Central memory CD8-positive, alpha-beta T cell (primary cell): ENCODE results near the gene CLCN3.
A peak's percentile ranks its signal among the peaks of the same experiment; 100 is the strongest.
"Not testable (repeated sequence)": the region's sequence is repeated elsewhere in the genome, so short reads cannot be mapped to it uniquely, and the experiment has no call there.

Source experiments
- ATAC-seq: fragments of 150-1000 bp; cut with Tn5 transposase; replicated peaks from 2 replicates; pipeline ENCODE4 v1.10.0; 2022; ENCODE audit warnings: mild to moderate bottlenecking, moderate FRiP score, moderate number of reproducible peaks; ENCODE audit not compliant: poor library complexity, severe bottlenecking; ENCODE audit errors: extremely low read depth
- DNase-seq, 2 donors: peaks; one replicate each; pipeline ENCODE4 v3.0.0; 2021; ENCODE audit warnings: low spot score in 2 of 2
- H3K27ac Mint-ChIP-seq: one replicate; pipeline ENCODE4 v1.8.0; 2022; ENCODE audit warnings: low read depth, mild to moderate bottlenecking, moderate library complexity, mixed read lengths
- H3K27me3 Mint-ChIP-seq: one replicate; pipeline ENCODE4 v1.8.0; 2022; ENCODE audit warnings: mixed read lengths
- H3K36me3 Mint-ChIP-seq: one replicate; pipeline ENCODE4 v1.8.0; 2022; ENCODE audit warnings: mild to moderate bottlenecking, moderate library complexity, mixed read lengths; ENCODE audit not compliant: insufficient read depth
- H3K4me1 Mint-ChIP-seq: one replicate; pipeline ENCODE4 v1.8.0; 2022; ENCODE audit warnings: mixed read lengths
- H3K4me3 Mint-ChIP-seq: one replicate; pipeline ENCODE4 v1.8.0; 2022; ENCODE audit warnings: mild to moderate bottlenecking, moderate library complexity, mixed read lengths
- H3K9me3 Mint-ChIP-seq: one replicate; pipeline ENCODE4 v1.8.0; 2022; ENCODE audit warnings: mixed read lengths

The CLCN3 gene

DNA sequence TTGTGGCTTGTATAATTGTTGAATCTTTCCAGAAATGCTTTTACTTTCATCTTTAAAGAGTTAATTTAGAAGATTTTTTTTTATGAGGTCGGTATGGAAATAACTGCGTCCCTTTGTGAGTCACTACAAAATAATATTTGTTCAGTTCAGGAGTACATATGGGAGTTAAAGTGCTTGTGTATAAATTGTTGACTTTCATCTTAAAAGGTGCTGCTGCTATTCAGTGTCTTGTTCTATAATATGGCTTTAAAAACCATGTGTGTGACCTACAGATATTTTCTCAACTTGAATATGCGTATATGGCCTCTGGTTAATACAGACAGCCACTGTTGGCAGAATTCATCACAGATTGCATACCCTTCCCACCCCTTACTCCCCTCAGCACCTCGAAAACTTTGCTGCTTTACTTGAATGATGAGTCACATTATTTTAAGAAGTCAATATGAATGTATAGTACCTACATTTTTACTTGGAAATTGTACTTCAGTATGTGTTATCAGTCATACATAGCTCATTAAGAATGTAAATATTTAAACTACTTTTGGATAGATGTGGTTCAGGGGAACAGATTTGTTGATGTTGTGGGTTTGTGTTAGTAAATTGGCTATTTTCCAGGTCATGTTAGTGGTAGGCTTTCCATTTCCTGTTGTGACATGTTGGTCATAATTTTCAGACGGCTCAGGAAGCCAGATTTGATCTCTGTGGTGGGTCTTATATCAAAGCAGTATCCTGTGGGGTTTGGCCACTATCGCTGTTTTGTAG is 1.5 kb downstream of the CLCN3 start:
- H3K9me3 Mint-ChIP-seq = no peaks in the 10 kb centered on the region

DNA sequence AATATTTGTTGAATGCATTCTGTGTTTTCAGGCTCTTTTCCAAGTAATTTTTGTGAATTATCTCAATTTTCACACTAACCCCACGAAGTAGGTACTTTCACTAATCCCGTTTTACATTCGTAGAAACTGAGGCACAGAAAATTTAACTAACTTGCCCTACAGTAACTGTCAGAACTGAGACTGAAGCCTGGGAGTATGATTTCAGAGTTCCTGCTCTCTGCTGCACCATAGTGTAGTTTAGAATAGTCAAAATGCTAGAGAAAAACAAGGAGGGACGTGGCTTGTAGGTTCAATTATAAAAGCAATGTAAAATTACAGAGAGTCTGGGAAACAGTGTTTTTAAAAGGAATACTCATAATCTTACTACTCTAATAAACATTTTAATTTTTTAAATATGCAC is 2.2 kb downstream of the CLCN3 start:
- Mint-ChIP-seq H3K27me3 (no peaks in the 10 kb centered on the region), H3K9me3 (no peaks in the 10 kb centered on the region), H3K4me1 (peaks cover 69% of the 10 kb centered on the region), H3K27ac (peak overlapping the region; percentile 96), H3K36me3 (peaks cover 26% of the 10 kb centered on the region), H3K4me3 (peak overlapping the region; percentile 91)
- no peak for DNase-seq
- ATAC-seq = no peak

More for the DNA sequence above, 1.5 kb downstream of the CLCN3 start:
- peak; percentile 34 for ATAC-seq
- peak overlapping the region; percentile 96 for H3K27ac Mint-ChIP-seq
- H3K27me3 Mint-ChIP-seq = no peaks in the 10 kb centered on the region
- peaks cover 63% of the 10 kb centered on the region for H3K4me1 Mint-ChIP-seq
- H3K4me3 Mint-ChIP-seq = peak overlapping the region; percentile 91
- peaks cover 26% of the 10 kb centered on the region for H3K36me3 Mint-ChIP-seq
- peak in 1 of 2 donors; percentile 53 for DNase-seq

DNA sequence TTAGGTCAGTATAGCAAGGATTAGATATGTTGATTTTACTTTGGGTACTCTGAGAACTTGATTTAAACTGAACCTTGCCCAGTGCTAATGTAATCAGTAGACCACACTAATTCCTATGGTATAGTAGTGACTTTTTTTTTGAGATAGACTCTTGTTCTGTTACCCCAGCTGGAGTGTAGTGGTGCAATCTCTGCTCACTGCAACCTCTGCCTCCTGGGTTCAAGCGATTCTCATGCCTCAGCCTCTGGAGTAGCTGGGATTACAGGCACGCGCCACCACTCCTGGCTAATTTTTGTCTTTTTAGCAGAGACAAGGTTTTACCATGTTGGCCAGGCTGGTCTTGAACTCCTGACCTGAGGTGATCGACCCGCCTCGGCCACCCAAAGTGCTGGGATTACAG is 3.6 kb downstream of the CLCN3 start:
- not testable (repeated sequence) for H3K27me3 Mint-ChIP-seq, H3K4me3 Mint-ChIP-seq, ATAC-seq, H3K9me3 Mint-ChIP-seq, DNase-seq
- Mint-ChIP-seq H3K27ac (peak overlapping the region; percentile 96), H3K4me1 (peaks cover 61% of the 10 kb centered on the region), H3K36me3 (peaks cover 26% of the 10 kb centered on the region)

DNA sequence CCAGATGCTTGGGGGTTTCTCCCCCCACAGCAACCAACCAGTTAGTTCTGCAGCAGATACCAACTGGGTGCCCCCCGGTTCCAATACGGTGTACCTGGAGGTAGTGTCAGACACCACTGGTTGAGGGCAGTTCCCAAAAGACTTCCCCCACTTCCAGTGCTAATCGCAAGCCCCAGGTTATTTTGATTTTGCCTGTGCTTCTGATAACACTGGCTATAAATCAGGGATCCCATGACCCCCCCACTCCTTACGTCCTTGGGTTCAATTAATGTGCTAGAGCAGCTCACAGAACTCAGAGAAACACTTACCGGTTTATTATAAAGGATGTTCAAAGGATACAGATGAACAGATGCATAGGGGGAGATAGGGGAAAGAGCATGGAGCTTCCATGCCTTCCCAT is 5.5 kb downstream of the CLCN3 start:
- peak overlapping the region; percentile 58 for H3K27ac Mint-ChIP-seq
- H3K4me1 Mint-ChIP-seq = peaks cover 49% of the 10 kb centered on the region
- H3K9me3 Mint-ChIP-seq = no peaks in the 10 kb centered on the region
- no peak overlapping the region for H3K4me3 Mint-ChIP-seq
- H3K36me3 Mint-ChIP-seq = peaks cover 14% of the 10 kb centered on the region
- no peak for ATAC-seq
- DNase-seq = no peak
- no peaks in the 10 kb centered on the region for H3K27me3 Mint-ChIP-seq

DNA sequence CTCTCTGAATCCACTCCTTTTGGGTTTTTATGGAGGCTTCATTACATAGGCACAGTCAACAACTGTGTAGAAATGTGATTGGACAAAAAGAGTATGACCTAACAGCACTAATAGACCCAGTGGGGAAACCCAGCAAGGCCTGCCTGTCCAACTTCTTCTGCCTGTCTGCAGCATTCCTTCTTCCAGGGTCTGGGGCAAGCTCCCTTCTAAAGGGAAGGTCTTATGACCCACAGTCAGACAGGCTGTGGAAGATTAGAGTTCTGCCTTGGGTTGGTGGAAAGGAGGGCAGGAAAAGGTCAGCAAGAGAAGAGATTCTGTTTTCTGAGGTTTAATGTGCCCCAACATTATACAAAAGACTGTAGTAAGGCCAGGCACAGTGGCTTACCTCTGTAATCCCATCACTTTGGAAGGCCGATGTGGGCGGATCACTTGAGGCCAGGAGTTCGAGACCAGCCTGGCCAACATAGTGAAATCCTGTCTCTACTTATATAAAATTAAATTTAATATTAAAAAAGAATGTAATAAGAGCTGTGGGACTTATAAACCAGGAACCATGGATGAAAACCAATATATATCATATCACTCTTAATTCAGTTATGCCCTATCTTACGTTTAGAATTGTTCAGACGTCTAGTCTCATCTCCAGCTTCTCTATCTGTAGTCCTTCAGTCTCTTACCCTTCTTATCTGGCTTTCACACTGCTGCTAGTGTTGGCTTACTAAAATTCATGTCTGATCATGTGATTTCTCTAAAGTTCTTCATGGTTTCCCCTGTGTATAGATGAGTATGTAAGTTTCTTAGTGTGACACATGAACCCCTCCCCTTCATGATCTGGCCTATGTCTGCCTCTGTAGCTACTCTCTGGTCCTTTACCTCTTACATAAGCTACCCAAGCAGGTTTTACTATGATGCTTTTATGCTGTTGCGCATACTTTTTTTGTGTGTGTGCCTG is 6.2 kb downstream of the CLCN3 start:
- ATAC-seq (no peak), DNase-seq (no peak)
- H3K4me1 Mint-ChIP-seq = peaks cover 47% of the 10 kb centered on the region
- H3K27ac Mint-ChIP-seq = peak overlapping the region; percentile 89
- peaks cover 11% of the 10 kb centered on the region for H3K36me3 Mint-ChIP-seq
- H3K27me3 Mint-ChIP-seq = no peaks in the 10 kb centered on the region
- no peaks in the 10 kb centered on the region for H3K9me3 Mint-ChIP-seq
- H3K4me3 Mint-ChIP-seq = no peak overlapping the region

DNA sequence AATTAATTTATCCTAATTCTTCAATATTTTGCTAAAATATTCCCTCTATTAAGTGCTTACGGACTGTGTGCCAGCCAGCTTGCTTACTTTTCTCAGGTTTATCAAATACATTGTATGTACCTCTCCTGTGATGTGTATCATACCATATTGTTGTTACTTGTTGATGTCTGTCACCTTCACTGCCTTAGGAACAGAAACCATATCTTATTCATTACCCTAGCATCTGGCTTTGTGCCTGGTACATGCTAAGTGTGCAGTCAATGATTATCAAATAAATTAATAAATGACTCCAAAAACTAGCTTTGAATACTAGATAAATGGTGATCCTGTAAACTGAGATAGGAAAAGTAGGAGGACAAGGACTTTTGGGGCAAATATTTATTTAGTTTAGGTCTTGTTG is 6.9 kb downstream of the CLCN3 start:
- H3K4me3 Mint-ChIP-seq = no peak overlapping the region
- H3K9me3 Mint-ChIP-seq = no peaks in the 10 kb centered on the region
- ATAC-seq (peak; percentile 40), DNase-seq (no peak)
- peak overlapping the region; percentile 89 for H3K27ac Mint-ChIP-seq
- no peaks in the 10 kb centered on the region for H3K27me3 Mint-ChIP-seq
- H3K4me1 Mint-ChIP-seq = peaks cover 47% of the 10 kb centered on the region
- H3K36me3 Mint-ChIP-seq = peaks cover 5% of the 10 kb centered on the region

DNA sequence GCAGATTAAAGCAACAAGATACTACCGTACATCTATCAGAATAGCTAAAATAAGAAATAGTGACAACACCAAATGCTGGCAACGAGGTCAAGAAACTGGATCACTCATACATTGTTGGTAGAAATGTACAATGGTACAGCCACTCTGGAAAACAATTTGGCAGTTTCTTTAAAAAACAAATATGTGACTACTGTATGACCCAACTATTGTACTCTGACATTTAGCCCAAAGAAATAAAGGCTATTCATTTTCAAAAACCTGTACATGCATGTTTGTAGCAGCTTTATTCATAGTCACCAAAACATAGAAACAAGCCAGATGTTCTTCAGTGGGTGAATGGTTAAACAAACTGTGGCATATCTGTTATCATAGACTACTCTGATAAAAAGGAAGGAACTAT is 8.2 kb downstream of the CLCN3 start:
- H3K4me3 Mint-ChIP-seq = no peak overlapping the region
- H3K27ac Mint-ChIP-seq = no peak overlapping the region

DNA sequence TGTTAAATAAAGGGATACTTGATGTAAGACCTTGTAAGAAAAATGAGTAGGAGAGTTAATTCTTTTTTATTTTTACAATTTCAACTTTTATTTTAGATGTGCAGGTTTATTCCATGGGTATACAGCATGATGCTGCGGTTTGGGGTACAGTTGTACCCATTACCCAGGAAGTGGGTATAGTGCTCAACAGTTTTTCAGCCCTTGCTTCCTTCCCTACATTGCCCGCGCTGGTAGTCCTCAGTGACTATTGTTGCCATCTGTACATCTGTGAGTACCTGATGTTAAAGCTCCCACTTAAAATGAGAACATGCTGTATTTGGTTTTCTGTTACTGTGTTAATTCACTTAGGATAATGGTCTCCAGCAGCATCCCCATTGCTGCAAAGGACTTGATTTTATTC is 9.7 kb downstream of the CLCN3 start:
- no peaks in the 10 kb centered on the region for H3K9me3 Mint-ChIP-seq
- no peak for ATAC-seq
- no peaks in the 10 kb centered on the region for H3K27me3 Mint-ChIP-seq
- H3K27ac Mint-ChIP-seq = peak overlapping the region; percentile 13
- H3K4me3 Mint-ChIP-seq = no peak overlapping the region
- H3K36me3 Mint-ChIP-seq = peaks cover 2% of the 10 kb centered on the region
- no peak for DNase-seq
- peaks cover 33% of the 10 kb centered on the region for H3K4me1 Mint-ChIP-seq

More for the DNA sequence above, 8.2 kb downstream of the CLCN3 start:
- H3K4me1 Mint-ChIP-seq = peaks cover 34% of the 10 kb centered on the region
- no peak for DNase-seq
- H3K9me3 Mint-ChIP-seq = no peaks in the 10 kb centered on the region
- ATAC-seq = no peak
- no peaks in the 10 kb centered on the region for H3K27me3 Mint-ChIP-seq
- peaks cover 5% of the 10 kb centered on the region for H3K36me3 Mint-ChIP-seq

DNA sequence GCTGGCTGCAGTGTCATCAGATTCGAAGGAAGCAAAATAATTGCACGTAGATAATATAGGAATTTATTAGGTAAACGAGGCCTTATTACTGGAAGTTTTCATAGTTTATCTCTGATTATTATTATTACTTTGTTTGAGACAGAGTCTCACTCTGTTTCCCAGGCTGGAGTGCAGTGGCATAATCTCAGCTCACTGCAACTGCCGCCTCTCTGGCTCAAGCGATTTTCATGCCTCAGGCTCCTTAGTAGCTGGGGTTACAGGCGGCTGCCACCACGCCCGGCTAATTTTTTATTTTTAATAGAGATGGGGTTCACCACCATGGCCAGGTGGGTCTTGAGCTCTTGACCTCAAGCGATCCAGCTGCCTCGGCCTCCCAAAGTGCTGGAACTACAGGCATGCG is 12.5 kb downstream of the CLCN3 start:
- Mint-ChIP-seq H3K4me1 (peaks cover 27% of the 10 kb centered on the region), H3K4me3 (no peak overlapping the region)
- no peak for DNase-seq

DNA sequence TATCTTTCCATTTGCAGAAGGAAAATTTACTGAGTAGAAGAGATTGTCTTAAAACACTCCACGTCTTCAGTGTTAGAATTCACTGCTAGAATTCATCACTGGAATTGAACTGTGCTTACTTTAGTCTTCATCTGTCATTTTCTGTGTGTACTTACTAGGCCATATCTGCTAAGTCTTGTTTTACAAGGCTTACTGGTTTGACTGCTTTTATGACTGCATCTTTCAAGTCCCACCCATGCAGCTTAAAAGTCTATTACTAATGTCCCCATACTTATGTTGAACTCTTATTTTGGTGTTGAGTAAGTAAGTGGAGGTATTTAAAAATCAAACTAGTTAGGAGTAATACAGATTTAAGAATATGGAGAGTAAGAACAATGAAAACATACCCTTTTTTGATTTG is 14.6 kb downstream of the CLCN3 start:
- Mint-ChIP-seq H3K36me3 (peaks cover 15% of the 10 kb centered on the region), H3K27ac (no peak overlapping the region), H3K27me3 (no peaks in the 10 kb centered on the region), H3K4me1 (peaks cover 27% of the 10 kb centered on the region), H3K9me3 (no peaks in the 10 kb centered on the region), H3K4me3 (no peak overlapping the region)
- DNase-seq (no peak), ATAC-seq (no peak)

More for the DNA sequence above, 12.5 kb downstream of the CLCN3 start:
- Mint-ChIP-seq H3K27me3 (no peaks in the 10 kb centered on the region), H3K9me3 (no peaks in the 10 kb centered on the region), H3K27ac (no peak overlapping the region), H3K36me3 (peaks cover 9% of the 10 kb centered on the region)
- no peak for ATAC-seq

DNA sequence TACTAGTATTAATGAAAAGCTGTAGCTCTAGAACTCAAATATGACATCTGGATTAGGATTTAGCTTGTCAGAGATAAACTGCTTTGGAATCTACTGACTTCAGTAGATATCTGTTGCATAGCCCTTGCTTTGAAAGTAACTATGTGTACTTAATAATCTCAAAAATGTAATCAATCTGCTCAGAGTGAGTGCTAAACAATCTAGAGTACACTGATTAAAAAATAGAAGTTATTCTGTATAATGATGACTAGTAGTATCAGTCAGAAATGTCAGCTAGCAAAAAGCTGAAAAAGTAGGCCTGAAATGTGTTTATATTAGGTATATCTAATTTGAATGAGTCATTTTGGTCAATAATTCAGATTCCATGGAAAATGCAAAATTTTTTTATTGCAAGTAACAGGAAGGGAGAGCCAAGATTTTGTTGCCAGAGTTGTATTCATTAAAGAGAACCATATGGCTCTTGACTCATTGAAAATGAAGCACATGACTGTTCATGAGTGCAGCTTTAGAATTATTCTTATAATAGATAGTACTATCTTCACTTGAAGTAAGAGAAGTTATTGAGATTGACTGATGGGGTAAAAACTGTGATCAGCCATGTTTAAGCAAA is 20.0 kb downstream of the CLCN3 start:
- Mint-ChIP-seq H3K4me3 (no peak overlapping the region), H3K9me3 (no peaks in the 10 kb centered on the region), H3K27me3 (no peaks in the 10 kb centered on the region), H3K27ac (no peak overlapping the region), H3K4me1 (peaks cover 10% of the 10 kb centered on the region), H3K36me3 (peaks cover 26% of the 10 kb centered on the region)
- no peak for DNase-seq
- no peak for ATAC-seq

DNA sequence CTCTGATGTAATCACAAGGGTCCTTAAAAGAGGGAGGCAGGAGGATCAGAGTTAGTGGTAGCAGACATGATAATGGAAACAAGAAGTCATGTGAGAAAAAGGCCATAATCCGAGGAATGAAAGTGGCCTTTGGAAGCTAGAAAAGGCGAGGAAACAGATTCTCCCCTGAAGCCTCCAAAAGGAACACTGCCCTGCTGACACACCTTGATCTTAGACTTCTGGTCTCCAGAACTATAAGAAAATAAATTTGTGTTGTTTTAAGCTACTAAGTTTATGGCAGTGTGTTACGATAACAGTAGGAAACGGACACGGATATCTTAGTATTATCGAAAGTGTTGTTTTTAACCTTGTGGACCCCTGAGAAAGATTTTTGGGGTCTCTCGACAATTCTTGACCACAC is 24.4 kb downstream of the CLCN3 start:
- peak overlapping the region; percentile 24 for H3K27ac Mint-ChIP-seq
- peaks cover 14% of the 10 kb centered on the region for H3K36me3 Mint-ChIP-seq
- no peak for ATAC-seq

More for the DNA sequence above, 24.4 kb downstream of the CLCN3 start:
- peaks cover 14% of the 10 kb centered on the region for H3K4me1 Mint-ChIP-seq
- no peak overlapping the region for H3K4me3 Mint-ChIP-seq
- no peak for DNase-seq
- no peaks in the 10 kb centered on the region for H3K27me3 Mint-ChIP-seq
- H3K9me3 Mint-ChIP-seq = no peaks in the 10 kb centered on the region
